Myometrial cell (primary cell): ENCODE results near the gene SUCO. TPM values are rescaled to one million over a fixed set of nuclear protein-coding genes. Genes with fewer than 3 reads are reported as not detected.

Experiments used
- total RNA-seq: library from RNA; depleted of rRNA; stranded (reverse); fragments of >200 nt; gene quantifications from 2 replicates; pipeline ENCODE4 v1.2.3, GENCODE V29; 2015

The SUCO gene
- total RNA-seq: 20.8 and 23.0 TPM in 2 replicates

GRCh38 chr1:172532700-172533512 is at the start of gene SUCO:
Gene SUCO (plus strand): TSS chr1:172533150. CDS start chr1:172533436, 286 bp downstream.

GRCh38 chr1:172658871-172659453 is 126.0 kb downstream of the SUCO start, which contains the start of gene FASLG:
Gene FASLG (plus strand): TSS chr1:172659103. CDS start chr1:172659202, 99 bp downstream.

Other genes with a start within 250 kb of the SUCO start
- not detected in 2 replicates for gene C1orf105, start 112.5 kb upstream of the SUCO start, total RNA-seq
- gene PIGC, start 89.1 kb upstream of the SUCO start, total RNA-seq: 31.4 and 32.4 TPM in 2 replicates
- not detected in 2 replicates for gene FASLG, start 126.0 kb downstream of the SUCO start, total RNA-seq